BJ (cell line): Measurements from ENCODE around the gene ZBTB20. TPM values are rescaled to one million over a fixed set of nuclear protein-coding genes. Genes with fewer than 3 reads are reported as not detected.
A peak's percentile ranks its signal among the peaks of the same experiment; 100 is the strongest.

Source experiments
- CTCF ChIA-PET: fragments of 350-600 bp; formaldehyde crosslinking; extraction: SDS; loops from one replicate; lab custom pipeline; 2021; ENCODE audit warnings: antibody characterized with exemption, inconsistent platforms; lab: Yijun Ruan, JAX
- POLR2A ChIA-PET: fragments of 300-600 bp; sonication (Branson Sonifier 250); formaldehyde crosslinking; extraction: SDS; loops from one replicate; lab custom pipeline; 2021; ENCODE audit warnings: antibody characterized with exemption; lab: Charles Lee
- DNase-seq: peaks from one replicate; pipeline ENCODE4 v3.0.0-alpha.2; 2011; ENCODE audit warnings: low read depth
- H3K27me3 ChIP-seq: 2 replicates; pipeline ENCODE4 v1.6.0; 2011; ENCODE audit warnings: low read length; ENCODE audit not compliant: control insufficient read depth, insufficient read depth
- H3K36me3 ChIP-seq: 2 replicates; pipeline ENCODE4 v1.5.1; 2011; ENCODE audit warnings: low read length; ENCODE audit not compliant: control insufficient read depth, insufficient read depth
- H3K4me3 ChIP-seq: 2 replicates; pipeline ENCODE4 v1.5.1; 2011; ENCODE audit warnings: low read depth, mild to moderate bottlenecking, control low read depth, low read length
- polyA plus RNA-seq: library from polyadenylated mRNA; depleted of rRNA; stranded (reverse); fragments of >200 nt; gene quantifications from 2 replicates; pipeline ENCODE4 v1.2.3, GENCODE V29; 2011
- TF ChIP-seq, protein P1 (sequence below): IDR thresholded peaks from 2 replicates; pipeline ENCODE4 v1.5.1; 2011; ENCODE audit warnings: low read depth, mild to moderate bottlenecking, control low read depth, inconsistent platforms, low read length, moderate library complexity; ENCODE audit not compliant: insufficient read depth

The ZBTB20 gene
- polyA plus RNA-seq, 1 experiment, result 6.0 TPM

DNA sequence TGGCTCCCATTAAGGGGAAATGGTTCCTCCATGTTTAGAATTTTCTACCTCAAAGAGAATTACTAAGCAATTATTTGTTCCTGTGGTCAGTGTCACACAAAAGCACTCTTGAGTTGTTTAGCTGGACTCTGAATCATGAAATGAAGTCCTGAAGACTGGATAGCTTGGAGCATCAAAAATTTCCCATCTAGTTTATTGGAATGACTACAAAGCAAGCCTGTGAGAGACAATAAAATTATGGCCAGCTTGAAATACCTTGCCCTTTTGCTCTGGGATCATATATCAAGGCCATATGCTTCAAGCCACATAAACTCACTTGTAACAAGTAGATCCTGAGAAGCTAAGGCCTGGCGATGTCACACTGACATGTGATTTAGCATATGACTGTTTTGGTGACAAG lies 561.0 kb downstream of the ZBTB20 start:
- peak; percentile 27 for DNase-seq
- Histone ChIP-seq H3K27me3 (no peaks in the 10 kb centered on the region), H3K4me3 (no peak overlapping the region), H3K36me3 (no peaks in the 10 kb centered on the region)
- TF ChIP-seq, protein P1, sequence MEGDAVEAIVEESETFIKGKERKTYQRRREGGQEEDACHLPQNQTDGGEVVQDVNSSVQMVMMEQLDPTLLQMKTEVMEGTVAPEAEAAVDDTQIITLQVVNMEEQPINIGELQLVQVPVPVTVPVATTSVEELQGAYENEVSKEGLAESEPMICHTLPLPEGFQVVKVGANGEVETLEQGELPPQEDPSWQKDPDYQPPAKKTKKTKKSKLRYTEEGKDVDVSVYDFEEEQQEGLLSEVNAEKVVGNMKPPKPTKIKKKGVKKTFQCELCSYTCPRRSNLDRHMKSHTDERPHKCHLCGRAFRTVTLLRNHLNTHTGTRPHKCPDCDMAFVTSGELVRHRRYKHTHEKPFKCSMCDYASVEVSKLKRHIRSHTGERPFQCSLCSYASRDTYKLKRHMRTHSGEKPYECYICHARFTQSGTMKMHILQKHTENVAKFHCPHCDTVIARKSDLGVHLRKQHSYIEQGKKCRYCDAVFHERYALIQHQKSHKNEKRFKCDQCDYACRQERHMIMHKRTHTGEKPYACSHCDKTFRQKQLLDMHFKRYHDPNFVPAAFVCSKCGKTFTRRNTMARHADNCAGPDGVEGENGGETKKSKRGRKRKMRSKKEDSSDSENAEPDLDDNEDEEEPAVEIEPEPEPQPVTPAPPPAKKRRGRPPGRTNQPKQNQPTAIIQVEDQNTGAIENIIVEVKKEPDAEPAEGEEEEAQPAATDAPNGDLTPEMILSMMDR, result no peak
- POLR2A ChIA-PET, result no interaction called here
- CTCF ChIA-PET, result interaction anchor here (0.5 to 1.3 kb wide), 2 partner anchors 11 to 17 kb away, joined by 3 to 5 read pairs; no protein-coding TSS in a partner anchor

DNA sequence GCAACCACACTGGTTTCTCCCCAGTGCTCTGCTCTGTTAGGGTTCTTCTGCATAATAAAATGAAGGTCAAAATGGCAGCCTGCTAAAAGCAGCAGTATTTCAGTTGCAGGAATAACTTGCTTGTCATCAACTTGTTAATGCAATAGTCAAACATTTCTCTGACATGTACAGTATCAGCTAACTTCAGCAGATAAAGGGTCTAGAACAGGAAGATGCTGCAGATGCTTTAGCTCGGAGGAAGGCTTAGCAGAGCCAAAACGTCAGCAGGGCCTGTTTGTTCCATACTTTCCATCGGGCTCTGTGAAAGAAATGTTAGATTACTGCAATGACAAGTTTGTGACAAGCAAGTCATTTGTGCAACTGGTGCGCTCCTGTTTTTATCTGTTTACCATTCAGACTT lies 561.4 kb downstream of the ZBTB20 start:
- Histone ChIP-seq H3K36me3 (no peaks in the 10 kb centered on the region), H3K4me3 (no peak overlapping the region), H3K27me3 (no peaks in the 10 kb centered on the region)
- POLR2A ChIA-PET, result no interaction called here
- DNase-seq, result no peak
- TF ChIP-seq, protein P1, result no peak
- CTCF ChIA-PET, result interaction anchor here (1.3 kb wide), 1 partner anchor 12 kb away, joined by 5 read pairs; no protein-coding TSS in a partner anchor

DNA sequence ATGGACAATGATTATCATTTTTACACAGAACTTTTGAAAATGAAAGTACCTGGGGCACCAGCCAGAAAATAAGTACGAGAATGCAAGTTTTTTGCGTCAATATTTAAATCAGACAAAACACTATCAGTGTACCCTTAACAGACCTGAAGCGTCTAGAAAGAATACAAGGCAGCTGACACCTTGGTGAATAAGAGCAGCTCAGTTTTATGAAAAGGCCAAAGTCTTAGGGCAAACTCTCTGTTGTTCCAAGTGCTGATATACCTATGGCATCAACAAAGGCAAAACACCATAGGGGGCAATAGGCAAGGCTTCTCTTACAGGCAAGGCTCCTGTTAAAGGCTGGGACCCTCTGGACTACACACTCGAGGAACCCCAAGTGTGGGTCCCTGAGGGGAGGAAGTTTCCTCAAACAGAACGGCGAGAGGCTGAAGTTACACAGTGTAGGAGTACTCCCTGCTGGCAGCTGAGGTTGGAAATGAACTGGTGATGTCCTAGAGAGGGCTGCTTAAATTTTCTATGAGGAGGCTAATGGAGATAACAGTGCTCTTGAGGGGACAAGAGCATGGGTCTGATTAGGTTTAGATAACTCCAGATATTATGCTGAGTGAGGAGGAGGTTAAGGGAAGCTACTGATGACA lies 562.2 kb downstream of the ZBTB20 start:
- H3K4me3 ChIP-seq, result no peak overlapping the region
- DNase-seq, result no peak
- H3K27me3 ChIP-seq, result no peaks in the 10 kb centered on the region
- no peaks in the 10 kb centered on the region for H3K36me3 ChIP-seq
- TF ChIP-seq, protein P1, result no peak
- CTCF ChIA-PET, result interaction anchor here (0.8 kb wide), 1 partner anchor 39 kb away, joined by 3 read pairs; no protein-coding TSS in a partner anchor
- POLR2A ChIA-PET, result no interaction called here

DNA sequence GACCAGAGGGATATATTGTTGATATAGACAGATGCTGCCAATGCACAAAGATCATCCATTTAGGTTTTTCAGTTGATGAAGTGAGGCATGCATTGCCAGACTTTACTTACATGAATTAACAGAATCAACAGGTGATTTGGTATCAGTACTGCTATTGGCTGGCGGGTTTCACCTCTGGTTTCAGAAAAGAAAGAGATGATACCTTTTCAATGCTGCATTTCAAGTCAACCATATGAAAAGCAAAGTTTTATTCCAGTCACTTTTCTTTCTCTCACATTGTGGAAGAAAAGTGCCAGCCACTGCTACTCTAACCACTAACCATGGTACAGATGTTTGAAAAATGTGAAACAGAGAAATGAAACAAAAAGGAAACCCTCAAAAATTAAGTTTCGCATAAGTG lies 564.2 kb downstream of the ZBTB20 start:
- POLR2A ChIA-PET, result no interaction called here
- TF ChIP-seq, protein P1, result no peak
- no peak for DNase-seq
- no peak overlapping the region for H3K4me3 ChIP-seq
- no peaks in the 10 kb centered on the region for H3K27me3 ChIP-seq
- H3K36me3 ChIP-seq, result no peaks in the 10 kb centered on the region
- CTCF ChIA-PET, result no interaction called here

DNA sequence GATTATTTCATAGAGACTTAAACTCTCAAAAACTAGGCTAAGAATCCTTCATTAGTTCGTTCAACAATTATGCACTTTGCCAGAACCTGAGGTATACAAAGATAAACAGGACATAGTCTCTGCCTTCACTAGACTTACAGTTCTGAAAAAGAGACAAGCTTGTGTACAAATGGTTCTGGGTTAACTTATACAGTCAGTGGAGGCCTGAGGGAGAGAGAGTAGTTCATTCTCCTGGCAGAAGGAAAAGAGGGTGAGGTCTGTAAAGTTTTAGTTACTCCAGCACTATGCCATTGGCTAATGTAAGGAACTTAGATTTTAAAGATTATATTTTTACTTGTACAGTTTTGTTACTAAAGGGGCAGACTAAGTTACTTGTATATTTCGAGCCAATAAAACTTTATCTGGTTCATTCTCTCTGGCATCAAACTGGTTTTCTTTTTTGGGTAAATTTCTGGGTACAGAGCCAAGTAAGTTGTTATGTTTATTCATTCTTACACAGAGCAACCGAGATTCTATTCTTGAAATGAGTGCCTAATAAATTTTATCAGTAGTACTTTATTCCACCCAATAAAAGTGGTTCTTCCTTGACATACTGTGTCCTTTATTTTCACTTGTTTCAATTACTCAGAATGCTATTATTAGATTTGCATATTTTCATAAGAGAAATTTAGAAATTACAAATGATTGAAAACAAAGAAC lies 574.6 kb downstream of the ZBTB20 start:
- Histone ChIP-seq H3K36me3 (no peaks in the 10 kb centered on the region), H3K4me3 (no peak overlapping the region), H3K27me3 (no peaks in the 10 kb centered on the region)
- TF ChIP-seq, protein P1, result no peak
- no peak for DNase-seq
- CTCF ChIA-PET, result no interaction called here
- POLR2A ChIA-PET, result no interaction called here
